ENCODE data around the gene MGMT.

GRCh38 chr10:129530581-129530980 is 63.5 kb downstream of the MGMT start:
- no peak for TF ChIP-seq CTCF (IDR thresholded peaks at IDR 0.05; ENCODE audit: poor library complexity, severe bottlenecking)
- no peak for TF ChIP-seq REST (IDR thresholded peaks at IDR 0.05; ENCODE audit: borderline replicate concordance)
- no peak for TF ChIP-seq EZH2 (IDR thresholded peaks at IDR 0.05; ENCODE audit: borderline replicate concordance, insufficient read depth, low read length, poor library complexity, severe bottlenecking)
- TF ChIP-seq EP300 (conservative IDR thresholded peaks at IDR 0.05; ENCODE audit: poor library complexity, severe bottlenecking), result no peak

Data from neural cell (in vitro differentiated cells).